Neural cell (in vitro differentiated cells): ENCODE data around the gene MAGI2.

Source experiments
- CTCF ChIP-seq: fragments of 450-650 bp; IDR thresholded peaks from 2 replicates; pipeline ENCODE4 v1.5.1; 2014; ENCODE audit warnings: antibody characterized with exemption, mild to moderate bottlenecking, moderate library complexity; ENCODE audit not compliant: poor library complexity, severe bottlenecking
- EP300 ChIP-seq: fragments of 450-650 bp; conservative IDR thresholded peaks from 2 replicates; pipeline ENCODE4 v1.6.1; 2014; ENCODE audit warnings: antibody characterized with exemption, mild to moderate bottlenecking, moderate library complexity; ENCODE audit not compliant: poor library complexity, severe bottlenecking
- EZH2 ChIP-seq: fragments of 200-600, 300-800 bp; shearing (Covaris generic), sonication (generic); IDR thresholded peaks from 2 replicates; pipeline ENCODE4 v1.6.1; 2014; ENCODE audit warnings: antibody characterized with exemption, low read length, borderline replicate concordance, mild to moderate bottlenecking; ENCODE audit not compliant: insufficient read depth, poor library complexity, severe bottlenecking
- TAF1 ChIP-seq: IDR thresholded peaks from 2 replicates; pipeline ENCODE4 v1.6.1; 2012; ENCODE audit warnings: low read depth

GRCh38 chr7:78794101-78794500 is 659.4 kb downstream of the MAGI2 start:
- TF ChIP-seq CTCF, result no peak
- TF ChIP-seq TAF1, result no peak
- TF ChIP-seq EP300, result no peak
- no peak for TF ChIP-seq EZH2
